ENCODE results near the gene IL17RE.

GRCh38 chr3:9914559-9915253, 12.1 kb downstream of the IL17RE start:
- TF ChIP-seq EZH2 (IDR thresholded peaks at IDR 0.05) (no peak), POLR2AphosphoS5 (IDR thresholded peaks at IDR 0.05; ENCODE audit: borderline replicate concordance, low read depth, low read length) (no peak)

Data from SK-N-MC (cell line).